CD4-positive, alpha-beta T cell (primary cell): ENCODE data around the gene UGT1A1. TPM values are rescaled to one million over a fixed set of nuclear protein-coding genes. Genes with fewer than 3 reads are reported as not detected.
"Not testable (repeated sequence)": the region's sequence is repeated elsewhere in the genome, so short reads cannot be mapped to it uniquely, and the experiment has no call there.

Experiments used
- ATAC-seq: fragments of 200-7000 bp; cut with Tn5 transposase; one replicate; pipeline ENCODE4 v1.10.0; 2022; ENCODE audit warnings: mild to moderate bottlenecking; ENCODE audit not compliant: poor library complexity
- CTCF ChIA-PET: fragments of 350-600 bp; sonication (Branson Sonifier 250); formaldehyde crosslinking; loops from one replicate; lab custom pipeline; 2021; ENCODE audit warnings: antibody characterized with exemption, inconsistent platforms; lab: Charles Lee
- POLR2A ChIA-PET: fragments of 350-600 bp; sonication (Branson Sonifier 250); formaldehyde crosslinking; loops from one replicate; lab custom pipeline; 2021; ENCODE audit warnings: antibody characterized with exemption, inconsistent platforms; lab: Charles Lee
- DNase-seq, 14 experiments: peaks; one replicate each; pipeline ENCODE4 v3.0.0-alpha.2; 2013 to 2020; ENCODE audit warnings: mixed read lengths in 2 of 14
- H3K27ac ChIP-seq, 2 donors: one replicate each; pipeline versions ENCODE4 v1.5.1 to v1.7.0; 2013; ENCODE audit warnings: low read length in 2 of 2, low read depth in 1 of 2, mild to moderate bottlenecking in 1 of 2
- H3K27me3 ChIP-seq, 2 experiments: 1 replicate in 1 of 2; 2 replicates in 1 of 2; pipeline versions ENCODE4 v1.6.1 to v1.7.0; 2013; ENCODE audit warnings: low read length in 2 of 2, control low read depth in 1 of 2, mild to moderate bottlenecking in 1 of 2, moderate library complexity in 1 of 2; ENCODE audit not compliant: insufficient read depth in 2 of 2, control insufficient read depth in 1 of 2
- H3K36me3 ChIP-seq: one replicate; pipeline ENCODE4 v1.6.1; 2013; ENCODE audit warnings: low read length, control low read depth; ENCODE audit not compliant: insufficient read depth
- H3K4me1 ChIP-seq: one replicate; pipeline ENCODE4 v1.6.1; 2013; ENCODE audit warnings: low read length, control low read depth; ENCODE audit not compliant: insufficient read depth
- H3K4me3 ChIP-seq: one replicate; pipeline ENCODE4 v1.5.1; 2013; ENCODE audit warnings: mild to moderate bottlenecking, low read length, moderate library complexity
- H3K9me3 ChIP-seq, 2 experiments: 1 replicate in 1 of 2; 2 replicates in 1 of 2; pipeline versions ENCODE4 v1.6.1 to v1.7.0; 2013; ENCODE audit warnings: low read length in 2 of 2, mild to moderate bottlenecking in 2 of 2, control low read depth in 1 of 2, moderate library complexity in 1 of 2; ENCODE audit not compliant: control insufficient read depth in 1 of 2, insufficient read depth in 1 of 2
- H3K27ac Mint-ChIP-seq: one replicate; pipeline ENCODE4 v1.8.0; 2020; ENCODE audit warnings: mixed read lengths
- H3K27me3 Mint-ChIP-seq: one replicate; pipeline ENCODE4 v1.8.0; 2021; ENCODE audit warnings: mixed read lengths
- H3K36me3 Mint-ChIP-seq: one replicate; pipeline ENCODE4 v1.8.0; 2021; ENCODE audit warnings: low read depth, mixed read lengths
- H3K4me1 Mint-ChIP-seq: one replicate; pipeline ENCODE4 v1.8.0; 2021; ENCODE audit warnings: low read depth, mixed read lengths
- H3K4me3 Mint-ChIP-seq: one replicate; pipeline ENCODE4 v1.8.0; 2020; ENCODE audit warnings: mild to moderate bottlenecking, mixed read lengths
- H3K9me3 Mint-ChIP-seq: one replicate; pipeline ENCODE4 v1.8.0; 2020; ENCODE audit warnings: mixed read lengths
- CTCF ChIP-seq: fragments of 200-600 bp; IDR thresholded peaks from one replicate; pipeline ENCODE4 v1.8.0; 2022; ENCODE audit warnings: antibody characterized with exemption, mild to moderate bottlenecking
- intact Hi-C, 2 experiments: fragments of 100-400 bp; cut with DNase I in 1 of 2; cut with micrococcal nuclease in 1 of 2; formaldehyde crosslinking; loops; one replicate each; pipeline versions ENCODE4 v1.15.1 to v1.9.0; 2023 to 2025; cut with DNase I, micrococcal nuclease
- total RNA-seq, 174 experiments: library from RNA in 2 of 174; stranded (reverse) in 2 of 174; gene quantifications; one replicate each; pipeline ENCODE4 v1.2.3 and lab custom pipeline; 2021 to 2026

UGT1A1 gene
- total RNA-seq, 2 experiments from 2014 or later = not detected

DNA sequence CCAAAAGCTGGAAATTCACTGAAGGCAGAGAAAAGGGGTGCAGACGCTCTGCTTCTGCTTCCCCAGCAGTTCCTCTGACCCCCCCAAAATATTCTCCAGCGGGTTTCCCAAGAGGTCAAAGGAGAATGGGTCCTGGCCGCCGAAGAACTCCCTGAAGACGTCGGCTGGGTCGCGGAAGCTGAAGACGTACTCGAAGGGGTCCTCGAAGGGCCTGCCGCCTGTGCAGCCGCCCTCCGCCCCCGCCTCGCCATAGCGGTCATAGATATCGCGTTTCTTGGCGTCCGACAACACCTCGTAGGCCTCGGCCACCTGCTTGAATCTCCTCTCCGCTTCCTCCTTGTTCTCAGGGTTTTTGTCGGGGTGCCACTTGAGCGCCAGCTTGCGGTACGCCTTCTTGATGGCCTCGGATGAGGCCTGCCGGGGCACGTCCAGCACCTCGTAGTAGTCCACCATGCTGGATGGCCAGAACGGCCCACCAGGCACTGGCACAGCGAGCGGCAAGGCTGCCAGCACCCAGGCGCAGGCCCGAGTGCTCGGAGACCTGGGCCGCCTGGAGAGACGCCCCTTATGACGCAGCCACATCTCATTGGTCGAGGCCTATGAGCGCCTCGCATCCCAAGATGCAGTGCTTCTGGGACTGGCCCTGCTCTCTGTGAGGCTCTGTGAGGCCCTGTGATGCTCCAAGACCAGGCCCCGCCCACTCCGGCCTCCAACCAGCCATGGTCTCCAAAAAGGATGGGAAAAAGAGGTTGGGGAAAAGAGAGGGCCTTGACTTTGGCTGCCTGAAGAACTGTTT, 16.4 kb upstream of the UGT1A1 start:
- no peak for DNase-seq
- H3K9me3 ChIP-seq = peaks cover 0 to 7% of the 10 kb centered on the region in 2 experiments
- no peaks in the 10 kb centered on the region for H3K9me3 Mint-ChIP-seq
- peaks cover 0 to 3% of the 10 kb centered on the region in 2 experiments for H3K27me3 ChIP-seq
- H3K27me3 Mint-ChIP-seq = peaks cover 30% of the 10 kb centered on the region
- H3K4me3 ChIP-seq = no peak overlapping the region
- ChIA-PET POLR2A (no interaction called here), CTCF (no interaction called here)
- intact Hi-C loops = no loop called here
- H3K36me3 Mint-ChIP-seq = no peaks in the 10 kb centered on the region
- no peaks in the 10 kb centered on the region for H3K4me1 Mint-ChIP-seq
- no peak for ATAC-seq
- TF ChIP-seq CTCF = no peak
- H3K27ac ChIP-seq = no peak overlapping the region
- no peak overlapping the region for H3K4me3 Mint-ChIP-seq
- H3K27ac Mint-ChIP-seq = no peak overlapping the region
- H3K4me1 ChIP-seq = no peaks in the 10 kb centered on the region
- no peaks in the 10 kb centered on the region for H3K36me3 ChIP-seq

DNA sequence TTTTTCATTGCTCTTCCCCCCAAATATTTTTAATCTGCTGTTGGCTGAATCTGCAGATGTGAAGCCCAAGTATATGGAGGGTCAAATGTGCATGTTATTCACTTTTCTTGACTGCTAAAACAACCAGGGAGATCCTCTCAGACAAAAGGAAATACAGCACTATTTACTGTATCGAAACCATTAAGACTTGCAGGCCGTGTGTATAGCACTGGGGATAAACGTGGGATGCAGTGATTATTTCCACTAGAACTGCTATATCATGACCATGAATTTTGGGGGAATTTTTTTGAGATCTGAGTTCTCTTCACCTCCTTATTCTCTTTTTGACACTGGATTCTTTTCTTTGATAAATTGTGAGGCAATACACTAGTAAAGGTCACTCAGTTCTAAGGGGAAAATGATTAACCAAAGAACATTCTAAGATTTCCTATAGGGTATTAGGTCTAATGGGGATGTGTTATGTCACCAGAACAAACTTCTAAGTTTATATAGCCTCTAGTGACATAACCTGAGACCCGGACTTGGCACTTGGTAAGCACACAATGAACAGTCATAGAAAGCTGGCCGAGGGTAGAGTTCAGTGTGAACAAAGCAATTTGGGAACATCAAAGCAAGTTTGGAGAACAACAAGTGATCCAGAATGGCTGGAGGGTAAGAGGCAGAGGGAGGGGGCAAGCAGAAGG, 14.9 kb upstream of the UGT1A1 start:
- H3K4me1 Mint-ChIP-seq = no peaks in the 10 kb centered on the region
- H3K9me3 ChIP-seq = peaks cover 0 to 7% of the 10 kb centered on the region in 2 experiments
- CTCF ChIA-PET = no interaction called here
- H3K9me3 Mint-ChIP-seq = no peaks in the 10 kb centered on the region
- peaks cover 0 to 3% of the 10 kb centered on the region in 2 experiments for H3K27me3 ChIP-seq
- POLR2A ChIA-PET = no interaction called here
- DNase-seq = no peak
- peaks cover 25% of the 10 kb centered on the region for H3K27me3 Mint-ChIP-seq
- H3K4me1 ChIP-seq = no peaks in the 10 kb centered on the region
- no peak overlapping the region for H3K4me3 ChIP-seq
- H3K36me3 Mint-ChIP-seq = no peaks in the 10 kb centered on the region
- no peak for TF ChIP-seq CTCF
- intact Hi-C loops = no loop called here
- no peak overlapping the region for H3K4me3 Mint-ChIP-seq
- H3K36me3 ChIP-seq = no peaks in the 10 kb centered on the region
- H3K27ac Mint-ChIP-seq = no peak overlapping the region
- ATAC-seq = no peak
- H3K27ac ChIP-seq = no peak overlapping the region

DNA sequence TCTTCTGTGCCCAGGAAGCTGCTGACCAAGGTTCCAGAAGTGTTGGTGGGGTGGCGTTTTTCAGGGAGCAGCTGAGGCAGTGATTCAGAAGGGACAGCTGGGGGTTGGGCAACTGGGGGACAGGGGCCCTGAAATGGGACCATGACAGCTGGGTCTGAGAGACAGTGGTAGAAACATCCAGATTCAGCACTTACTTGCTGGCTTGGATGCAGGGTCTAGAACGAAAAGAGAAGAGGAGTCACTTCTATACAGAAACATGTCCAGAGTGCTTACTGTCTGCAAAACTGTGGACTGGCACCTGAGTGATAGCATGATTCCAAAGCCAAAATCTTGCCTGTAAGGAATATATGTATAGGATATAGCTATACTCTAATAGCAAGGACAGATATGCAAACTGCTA, 14.2 kb upstream of the UGT1A1 start:
- H3K4me1 ChIP-seq, DNase-seq, H3K4me3 ChIP-seq, ATAC-seq, H3K27ac ChIP-seq, CTCF ChIA-PET, H3K9me3 Mint-ChIP-seq, intact Hi-C loops, H3K4me3 Mint-ChIP-seq, H3K27me3 ChIP-seq, H3K27ac Mint-ChIP-seq, H3K4me1 Mint-ChIP-seq, H3K36me3 Mint-ChIP-seq, POLR2A ChIA-PET, H3K36me3 ChIP-seq: not testable (repeated sequence)
- H3K9me3 ChIP-seq = peaks cover 0 to 12% of the 10 kb centered on the region in 2 experiments
- H3K27me3 Mint-ChIP-seq = peaks cover 22% of the 10 kb centered on the region
